ENCODE results near the gene MCUB. TPM values are rescaled to one million over a fixed set of nuclear protein-coding genes. Genes with fewer than 3 reads are reported as not detected.

The MCUB gene
- total and polyA plus RNA-seq, 2 of the 13 experiments (the other 11 are each of a cell fraction or from before 2014, with no cell fraction given), result 0.95 to 2.2 TPM

- Histone ChIP-seq H3K4me2 (ENCODE audit: low read depth, low read length) (no peak overlapping the region), H3K4me1 (ENCODE audit: insufficient read depth, low read length) (no peaks in the 10 kb centered on the region), H3K27me3 (ENCODE audit: control insufficient read depth in 1 of 2, insufficient read depth in 2 of 2, low read length in 2 of 2) (no peaks in the 10 kb centered on the region), H3K9me3 (ENCODE audit: low read length) (no peaks in the 10 kb centered on the region), H3K36me3 (replicated peaks in 1 of 2; ENCODE audit: control insufficient read depth in 1 of 2, insufficient read depth in 2 of 2, low read length in 2 of 2) (peaks cover 0 to 2% of the 10 kb centered on the region in 2 experiments; a peak in 2 of 5 replicates), H3K27ac (ENCODE audit: extremely low read length, insufficient read depth, low read length) (no peak overlapping the region), H3K4me3 (replicated peaks in 1 of 3; ENCODE audit: insufficient read depth in 1 of 3, low read depth in 2 of 3, low read length in 3 of 3) (no peak overlapping the region), H4K20me1 (ENCODE audit: insufficient read depth, low read length) (no peaks in the 10 kb centered on the region), H3K79me2 (ENCODE audit: insufficient read depth, low read length) (no peaks in the 10 kb centered on the region), H2AFZ (ENCODE audit: low read length) (no peak overlapping the region), H3K9ac (ENCODE audit: insufficient read depth, low read depth, low read length) (no peak overlapping the region)
- FAIRE-seq (no peak), ATAC-seq (no peak), DNase-seq (ENCODE audit: low spot score) (no peak)
- TF ChIP-seq CHCHD3 (CRISPR knock-in tag; IDR thresholded peaks at IDR 0.05), result no peak
- TF ChIP-seq MTERF4 (CRISPR knock-in tag; IDR thresholded peaks at IDR 0.05), result no peak
- no peak for TF ChIP-seq GLMP (CRISPR knock-in tag; IDR thresholded peaks at IDR 0.05; ENCODE audit: borderline replicate concordance)
- no peak for TF ChIP-seq ZNF780A (CRISPR knock-in tag; IDR thresholded peaks at IDR 0.05)
- no peak for TF ChIP-seq MTF2 (CRISPR knock-in tag; IDR thresholded peaks at IDR 0.05; ENCODE audit: borderline replicate concordance)
- TF ChIP-seq TOE1 (CRISPR knock-in tag; IDR thresholded peaks at IDR 0.05), result no peak
- no peak for TF ChIP-seq ATM (IDR thresholded peaks at IDR 0.05; ENCODE audit: borderline replicate concordance)
- no peak for TF ChIP-seq ZBTB20 (CRISPR knock-in tag; IDR thresholded peaks at IDR 0.05; ENCODE audit: borderline replicate concordance, low read depth)
- no peak for TF ChIP-seq GFI1 (CRISPR knock-in tag; IDR thresholded peaks at IDR 0.05; ENCODE audit: borderline replicate concordance)
- TF ChIP-seq DNMT1 (CRISPR knock-in tag; IDR thresholded peaks at IDR 0.05), result no peak
- TF ChIP-seq RFX1 (IDR thresholded peaks at IDR 0.05), result no peak
- TF ChIP-seq SP1 (IDR thresholded peaks at IDR 0.05), result no peak
- no peak for TF ChIP-seq SP1 (CRISPR knock-in tag; IDR thresholded peaks at IDR 0.05)
- TF ChIP-seq ZFP62 (CRISPR knock-in tag; IDR thresholded peaks at IDR 0.05), result no peak
- BruUV-seq (replicated peaks), result no TSS peak
- 92% methylated on average over 7 of the region's 7 CpGs for WGBS (ENCODE audit: low lambda C conversion rate)
- in situ Hi-C loops (cut with HindIII; ENCODE audit: extremely low pct_ligation_motif_present, low pct_unique_long_range_greater_than_20kb), result no loop called here
- ChIA-PET POLR2A (no interaction called here), CTCF (ENCODE audit: low intra/inter-chr PET ratio, low total read pairs) (no interaction called here)
- intact Hi-C loops (cut with micrococcal nuclease; ENCODE audit: unreplicated experiment), result no loop called here
These were observed 175.7 kb downstream of the MCUB start for GRCh38 chr4:109735566-109736365.

Small RNA genes within 50 kb of the gene (small RNA-seq; reads per million reads assigned to genes)
- 0 reads per million in 3 experiments for gene HIGD1AP14 (ENCODE audit: insufficient read depth in 2 of 3, insufficient read length in 3 of 3, low read depth in 2 of 3, low replicate concordance in 1 of 3)

Other genes starting within 250 kb of the MCUB start
- 14.6 and 22.9 TPM in 2 replicates for gene SEC24B, start 126.4 kb upstream of the MCUB start, total RNA-seq (2016; rRNA removed; fragmentation: Illumina TruSeq; extraction: Trizol)
- gene SEC24B, start 126.4 kb upstream of the MCUB start, polyA plus RNA-seq (2011; rRNA removed), result 27.3 and 39.0 TPM in 2 replicates
- 34.6 and 42.4 TPM in 2 replicates for gene CASP6, start 143.2 kb downstream of the MCUB start, total RNA-seq (2016; rRNA removed; fragmentation: Illumina TruSeq; extraction: Trizol)
- 14.7 and 19.7 TPM in 2 replicates for gene CASP6, start 143.2 kb downstream of the MCUB start, polyA plus RNA-seq (2011; rRNA removed)
- 38.7 and 61.2 TPM in 2 replicates for gene PLA2G12A, start 169.8 kb downstream of the MCUB start, total RNA-seq (2016; rRNA removed; fragmentation: Illumina TruSeq; extraction: Trizol)
- gene PLA2G12A, start 169.8 kb downstream of the MCUB start, polyA plus RNA-seq (2011; rRNA removed), result 54.9 and 64.0 TPM in 2 replicates
- gene CFI, start 241.8 kb downstream of the MCUB start, total RNA-seq (2016; rRNA removed; fragmentation: Illumina TruSeq; extraction: Trizol), result 152 and 337 TPM in 2 replicates
- gene CFI, start 241.8 kb downstream of the MCUB start, polyA plus RNA-seq (2011; rRNA removed), result 281 and 284 TPM in 2 replicates